ENCODE results near the gene SMARCAL1. TPM values are rescaled to one million over a fixed set of nuclear protein-coding genes. Genes with fewer than 3 reads are reported as not detected.

The SMARCAL1 gene
- total RNA-seq, 1 donor from 2014 or later, result 23.6 TPM

DNA sequence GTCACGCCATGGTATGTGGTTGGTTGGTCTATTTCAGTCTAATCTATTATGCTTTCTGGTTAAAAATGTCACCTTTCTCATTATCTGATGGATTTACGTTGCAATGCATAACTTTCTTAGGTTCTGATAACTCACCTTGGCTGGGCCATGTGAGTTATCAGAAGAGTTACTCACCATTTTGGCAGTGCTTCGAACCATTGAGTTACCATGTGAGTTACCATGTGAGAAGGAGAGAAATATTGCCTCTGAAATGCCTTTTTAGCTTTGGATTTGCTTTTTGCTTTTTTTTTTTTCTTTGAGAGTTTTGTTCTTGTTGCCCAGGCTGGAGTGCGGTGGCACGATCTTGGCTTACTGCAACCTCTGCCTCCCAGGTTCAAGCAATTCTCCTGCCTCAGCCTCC, 1.6 kb downstream of the SMARCAL1 start:
- peak overlapping the region; percentile 95 for H3K4me3 Mint-ChIP-seq (ENCODE audit: unreplicated experiment)
- H3K9me3 Mint-ChIP-seq (ENCODE audit: unreplicated experiment), result no peaks in the 10 kb centered on the region
- peaks cover 12% of the 10 kb centered on the region for H3K4me1 Mint-ChIP-seq (ENCODE audit: unreplicated experiment)
- peaks cover 15% of the 10 kb centered on the region for H3K36me3 Mint-ChIP-seq (ENCODE audit: unreplicated experiment)
- TF ChIP-seq, protein P1, sequence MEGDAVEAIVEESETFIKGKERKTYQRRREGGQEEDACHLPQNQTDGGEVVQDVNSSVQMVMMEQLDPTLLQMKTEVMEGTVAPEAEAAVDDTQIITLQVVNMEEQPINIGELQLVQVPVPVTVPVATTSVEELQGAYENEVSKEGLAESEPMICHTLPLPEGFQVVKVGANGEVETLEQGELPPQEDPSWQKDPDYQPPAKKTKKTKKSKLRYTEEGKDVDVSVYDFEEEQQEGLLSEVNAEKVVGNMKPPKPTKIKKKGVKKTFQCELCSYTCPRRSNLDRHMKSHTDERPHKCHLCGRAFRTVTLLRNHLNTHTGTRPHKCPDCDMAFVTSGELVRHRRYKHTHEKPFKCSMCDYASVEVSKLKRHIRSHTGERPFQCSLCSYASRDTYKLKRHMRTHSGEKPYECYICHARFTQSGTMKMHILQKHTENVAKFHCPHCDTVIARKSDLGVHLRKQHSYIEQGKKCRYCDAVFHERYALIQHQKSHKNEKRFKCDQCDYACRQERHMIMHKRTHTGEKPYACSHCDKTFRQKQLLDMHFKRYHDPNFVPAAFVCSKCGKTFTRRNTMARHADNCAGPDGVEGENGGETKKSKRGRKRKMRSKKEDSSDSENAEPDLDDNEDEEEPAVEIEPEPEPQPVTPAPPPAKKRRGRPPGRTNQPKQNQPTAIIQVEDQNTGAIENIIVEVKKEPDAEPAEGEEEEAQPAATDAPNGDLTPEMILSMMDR (IDR thresholded peaks at IDR 0.05), result no peak
- H3K27ac Mint-ChIP-seq (ENCODE audit: unreplicated experiment), result no peak overlapping the region
- H3K27me3 Mint-ChIP-seq (ENCODE audit: unreplicated experiment), result no peaks in the 10 kb centered on the region
- DNase-seq (ENCODE audit: extremely low spot score, unreplicated experiment), result no peak

DNA sequence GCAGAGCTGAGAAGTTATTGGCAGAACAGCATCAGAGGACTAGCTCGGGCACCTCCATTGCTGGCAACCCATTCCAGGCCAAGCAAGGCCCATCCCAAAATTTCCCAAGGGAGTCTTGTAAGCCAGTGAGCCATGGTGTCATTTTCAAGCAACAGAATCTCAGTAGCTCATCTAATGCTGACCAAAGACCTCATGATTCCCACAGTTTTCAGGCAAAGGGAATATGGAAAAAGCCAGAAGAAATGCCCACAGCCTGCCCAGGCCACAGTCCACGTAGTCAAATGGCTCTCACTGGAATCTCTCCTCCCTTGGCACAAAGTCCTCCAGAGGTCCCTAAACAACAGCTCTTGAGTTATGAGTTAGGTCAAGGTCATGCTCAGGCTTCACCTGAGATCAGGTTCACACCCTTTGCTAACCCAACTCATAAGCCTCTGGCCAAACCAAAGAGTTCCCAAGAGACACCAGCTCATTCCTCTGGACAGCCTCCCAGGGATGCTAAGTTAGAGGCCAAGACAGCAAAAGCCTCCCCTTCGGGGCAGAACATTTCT, 2.6 kb downstream of the SMARCAL1 start:
- Mint-ChIP-seq H3K27ac (ENCODE audit: unreplicated experiment) (no peak overlapping the region), H3K4me3 (ENCODE audit: unreplicated experiment) (no peak overlapping the region), H3K4me1 (ENCODE audit: unreplicated experiment) (peaks cover 12% of the 10 kb centered on the region), H3K36me3 (ENCODE audit: unreplicated experiment) (peaks cover 22% of the 10 kb centered on the region), H3K27me3 (ENCODE audit: unreplicated experiment) (no peaks in the 10 kb centered on the region), H3K9me3 (ENCODE audit: unreplicated experiment) (no peaks in the 10 kb centered on the region)
- no peak for DNase-seq (ENCODE audit: extremely low spot score, unreplicated experiment)
- TF ChIP-seq, protein P1 (IDR thresholded peaks at IDR 0.05), result no peak

DNA sequence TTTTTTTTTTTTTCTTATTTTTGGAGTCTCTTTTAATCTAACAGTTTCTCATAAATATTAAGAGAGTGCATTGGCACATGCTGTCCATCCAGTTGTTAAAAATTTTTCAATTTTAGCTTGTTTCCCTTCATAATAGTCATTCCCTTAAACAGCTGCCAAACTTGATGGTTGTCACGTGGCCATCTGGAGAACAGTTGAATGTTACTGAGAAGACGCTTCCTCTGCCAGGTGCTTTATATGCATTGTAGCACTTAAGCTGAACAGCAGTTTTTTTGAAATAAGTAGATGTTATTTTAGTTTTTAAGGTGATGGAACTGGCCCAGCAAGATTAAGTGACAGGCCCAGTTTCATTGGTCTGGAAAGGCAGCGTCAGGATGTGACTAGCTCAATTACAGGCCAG, 3.3 kb downstream of the SMARCAL1 start:
- Mint-ChIP-seq H3K4me1 (ENCODE audit: unreplicated experiment) (peaks cover 12% of the 10 kb centered on the region), H3K36me3 (ENCODE audit: unreplicated experiment) (peaks cover 29% of the 10 kb centered on the region), H3K27me3 (ENCODE audit: unreplicated experiment) (no peaks in the 10 kb centered on the region), H3K27ac (ENCODE audit: unreplicated experiment) (no peak overlapping the region), H3K4me3 (ENCODE audit: unreplicated experiment) (no peak overlapping the region), H3K9me3 (ENCODE audit: unreplicated experiment) (no peaks in the 10 kb centered on the region)
- no peak for DNase-seq (ENCODE audit: extremely low spot score, unreplicated experiment)
- TF ChIP-seq, protein P1 (IDR thresholded peaks at IDR 0.05), result no peak

DNA sequence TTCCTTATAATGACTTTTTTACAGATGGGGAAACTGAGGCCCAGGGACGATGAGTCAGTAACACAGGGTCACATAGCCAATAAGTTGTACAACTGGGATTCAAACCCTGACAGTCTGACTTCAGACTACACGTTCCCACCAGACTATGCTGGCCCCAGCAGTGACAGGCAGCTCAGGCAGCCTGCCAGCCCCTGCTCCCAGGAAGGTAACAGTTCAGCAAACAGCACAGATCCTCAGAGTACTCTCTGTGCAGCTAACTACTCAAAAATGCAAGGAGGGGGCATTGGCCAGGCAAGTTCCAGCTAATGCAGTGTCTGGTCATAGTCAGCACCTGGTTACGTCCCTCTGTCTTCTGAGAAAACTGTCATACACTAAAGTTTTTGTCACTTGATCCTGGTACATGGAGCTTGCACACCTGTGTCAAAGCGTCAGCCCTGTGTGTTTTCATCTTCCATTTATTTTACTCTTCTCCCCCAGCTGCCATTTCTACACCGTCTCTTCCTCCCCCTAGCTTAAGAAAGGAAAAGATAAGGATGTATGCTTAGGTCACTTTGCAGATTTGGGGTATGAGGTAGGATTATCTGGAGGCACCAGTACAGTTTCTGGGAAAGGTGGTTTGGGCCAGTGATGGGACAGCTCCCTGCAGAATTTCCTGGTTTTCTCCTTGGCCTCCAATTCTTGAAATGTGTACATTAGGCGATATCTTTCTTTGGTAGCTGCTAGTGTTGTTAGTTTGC, 4.5 kb downstream of the SMARCAL1 start:
- no peaks in the 10 kb centered on the region for H3K27me3 Mint-ChIP-seq (ENCODE audit: unreplicated experiment)
- TF ChIP-seq, protein P1 (IDR thresholded peaks at IDR 0.05), result no peak
- H3K9me3 Mint-ChIP-seq (ENCODE audit: unreplicated experiment), result no peaks in the 10 kb centered on the region
- H3K4me1 Mint-ChIP-seq (ENCODE audit: unreplicated experiment), result peaks cover 10% of the 10 kb centered on the region
- H3K36me3 Mint-ChIP-seq (ENCODE audit: unreplicated experiment), result peaks cover 34% of the 10 kb centered on the region
- no peak overlapping the region for H3K27ac Mint-ChIP-seq (ENCODE audit: unreplicated experiment)
- no peak for DNase-seq (ENCODE audit: extremely low spot score, unreplicated experiment)
- H3K4me3 Mint-ChIP-seq (ENCODE audit: unreplicated experiment), result no peak overlapping the region

DNA sequence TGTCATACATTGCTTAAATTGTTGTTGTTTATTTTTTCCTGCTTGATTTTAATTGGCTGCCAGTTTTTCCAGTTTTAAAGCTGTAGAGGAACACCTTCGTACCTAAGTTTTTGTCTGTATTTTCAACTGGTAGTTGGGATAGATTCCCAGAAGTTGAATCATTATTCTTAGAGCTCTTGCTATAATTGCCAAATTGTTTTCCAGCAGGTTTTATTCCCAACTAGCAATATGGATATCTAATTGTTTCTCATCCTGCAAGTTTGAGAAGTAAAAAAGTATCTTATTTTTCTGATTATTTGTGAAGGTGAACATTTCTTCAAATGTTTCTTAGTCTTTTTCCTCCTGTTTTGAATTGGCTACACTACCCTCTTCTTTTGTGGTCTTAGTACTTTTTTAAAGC, 6.7 kb downstream of the SMARCAL1 start:
- no peaks in the 10 kb centered on the region for H3K9me3 Mint-ChIP-seq (ENCODE audit: unreplicated experiment)

More for the DNA sequence above, 6.7 kb downstream of the SMARCAL1 start:
- Mint-ChIP-seq H3K4me3 (ENCODE audit: unreplicated experiment) (no peak overlapping the region), H3K36me3 (ENCODE audit: unreplicated experiment) (peaks cover 52% of the 10 kb centered on the region), H3K27ac (ENCODE audit: unreplicated experiment) (no peak overlapping the region), H3K4me1 (ENCODE audit: unreplicated experiment) (no peaks in the 10 kb centered on the region), H3K27me3 (ENCODE audit: unreplicated experiment) (no peaks in the 10 kb centered on the region)
- TF ChIP-seq, protein P1 (IDR thresholded peaks at IDR 0.05), result no peak
- no peak for DNase-seq (ENCODE audit: extremely low spot score, unreplicated experiment)

Measured in osteocyte (in vitro differentiated cells).